Prostate gland (tissue), 2 donors: ENCODE measurements around the gene WRAP53. TPM values are rescaled to one million over a fixed set of nuclear protein-coding genes. Genes with fewer than 3 reads are reported as not detected.
"Not testable (repeated sequence)": the region's sequence is repeated elsewhere in the genome, so short reads cannot be mapped to it uniquely, and the experiment has no call there.

ENCODE experiments used
- DNase-seq: peaks from one replicate; pipeline ENCODE4 v3.0.0-alpha.2; 2019; ENCODE audit warnings: low spot score
- H3K27ac ChIP-seq, 2 donors: fragments of 200-600 bp; sonication (generic); 2 replicates each; pipeline ENCODE4 v1.5.1; 2017 to 2019
- H3K27me3 ChIP-seq: fragments of 200-600 bp; sonication (generic); replicated peaks from 2 replicates; pipeline ENCODE4 v1.5.1; 2019; ENCODE audit not compliant: insufficient read depth
- H3K36me3 ChIP-seq, 2 donors: fragments of 200-600 bp; sonication (generic); 1 replicate in 1 of 2; 2 replicates in 1 of 2; pipeline versions ENCODE4 v1.5.1 to v1.8.1; 2017 to 2019
- H3K4me1 ChIP-seq: fragments of 200-600 bp; sonication (generic); replicated peaks from 2 replicates; pipeline ENCODE4 v1.5.1; 2019
- H3K4me3 ChIP-seq, 2 donors: fragments of 200-600 bp; sonication (generic); 2 replicates each; pipeline ENCODE4 v1.5.1; 2017 to 2019
- H3K9me3 ChIP-seq: fragments of 200-600 bp; sonication (generic); 2 replicates; pipeline ENCODE4 v1.5.1; 2017
- CTCF ChIP-seq, 4 experiments: fragments of 200-600 bp in 2 of 4; fragments of 450-650 bp in 2 of 4; sonication (generic) in 2 of 4; IDR thresholded peaks; 1 replicate in 3 of 4; 2 replicates in 1 of 4; pipeline ENCODE4 v1.5.1; 2016 to 2019; ENCODE audit warnings: antibody characterized with exemption in 4 of 4, mild to moderate bottlenecking in 2 of 4, moderate library complexity in 2 of 4
- POLR2A ChIP-seq: fragments of 450-650 bp; IDR thresholded peaks from one replicate; pipeline ENCODE4 v1.6.1; 2016; ENCODE audit warnings: antibody characterized with exemption, mild to moderate bottlenecking
- POLR2AphosphoS5 ChIP-seq: sonication (generic); formaldehyde crosslinking; IDR thresholded peaks from one replicate; pipeline ENCODE4 v1.6.1; 2017; ENCODE audit warnings: antibody characterized with exemption
- WGBS: methylation state at CpG from one replicate; pipeline ENCODE4 v1.1.5; 2018; 5-methylcytosine and 5-hydroxymethylcytosine counted together
- intact Hi-C: fragments of 100-400 bp; cut with DNase I; formaldehyde crosslinking; loops from one replicate; pipeline ENCODE4 v1.14.2; 2022
- total RNA-seq, 2 donors: library from RNA; depleted of rRNA; stranded (reverse); fragments of >200 nt; gene quantifications; one replicate each; pipeline ENCODE4 v1.1.0, GENCODE V29; 2016

The WRAP53 gene
- total RNA-seq: 1 to 10 TPM; 8.6 to 9.4 TPM

GRCh38 chr17:7687908-7688807 lies at the start of gene WRAP53:
WRAP53 (plus strand) TSS chr17:7688477; CDS start chr17:7688649, 172 bp downstream.
- under 1% methylated on average over 51 of the region's 51 CpGs for WGBS
- Histone ChIP-seq H3K36me3 (no peaks in the 10 kb centered on the region), H3K4me3 (peak within 1 kb of the TSS; percentile 66 to 77), H3K27ac (peak within 1 kb of the TSS; percentile 90 to 93), H3K4me1 (peaks cover 9% of the 10 kb centered on the region), H3K27me3 (no peaks in the 10 kb centered on the region), H3K9me3 (no peaks in the 10 kb centered on the region)
- peak; percentile 99 for DNase-seq
- intact Hi-C loops: loop anchor here (5.0 to 10.0 kb wide), 4 partner anchors 61 to 336 kb away; partner anchors contain the start of genes KCTD11, POLR2A, SAT2 and SLC35G6
- TF ChIP-seq CTCF (IDR thresholded peaks at IDR 0.05): peak; percentile 90 to 100 (median 100)
- TF ChIP-seq POLR2AphosphoS5: peak; percentile 98
- peak; percentile 23 for TF ChIP-seq POLR2A

- no peak for DNase-seq
Observed at GRCh38 chr17:7640783-7641182, 47.5 kb upstream of the WRAP53 start.

GRCh38 chr17:7641635-7642034 lies 46.6 kb upstream of the WRAP53 start:
- WGBS: 45% methylated on average over 7 of the region's 7 CpGs
- H3K27ac ChIP-seq, intact Hi-C loops: not testable (repeated sequence)

More at GRCh38 chr17:7640783-7641182, 47.5 kb upstream of the WRAP53 start:
- no peak overlapping the region for H3K4me3 ChIP-seq
- H3K27ac ChIP-seq: no peak overlapping the region
- intact Hi-C loops: no loop called here
- 100% methylated on average over 11 of the region's 26 CpGs for WGBS
- H3K4me1 ChIP-seq: no peaks in the 10 kb centered on the region
- H3K27me3 ChIP-seq: no peaks in the 10 kb centered on the region
- TF ChIP-seq CTCF (IDR thresholded peaks at IDR 0.05): no peak
- no peak for TF ChIP-seq POLR2AphosphoS5
- TF ChIP-seq POLR2A: no peak
- no peaks in the 10 kb centered on the region for H3K36me3 ChIP-seq
- no peaks in the 10 kb centered on the region for H3K9me3 ChIP-seq

DNA sequence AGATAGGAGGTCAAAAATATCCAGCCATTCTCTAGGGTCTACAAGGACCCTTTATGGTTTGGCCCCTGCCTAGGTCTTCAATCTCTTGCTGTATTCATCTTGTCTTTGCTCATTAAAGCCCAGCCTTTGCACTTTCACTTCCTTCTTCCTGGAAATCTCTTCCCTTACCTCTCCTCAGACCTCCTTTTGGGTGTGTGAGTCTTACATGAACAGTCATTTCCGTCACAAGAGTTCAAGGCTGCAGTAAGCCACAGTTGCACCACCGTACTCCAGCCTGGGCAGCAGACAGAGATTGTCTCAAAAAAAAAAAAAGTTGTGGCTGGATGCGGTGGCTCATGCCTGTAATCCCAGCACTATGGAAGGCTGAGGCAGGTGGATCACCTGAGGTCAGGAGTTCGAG lies 43.5 kb upstream of the WRAP53 start:
- H3K9me3 ChIP-seq: no peaks in the 10 kb centered on the region
- H3K4me3 ChIP-seq: no peak overlapping the region
- no peaks in the 10 kb centered on the region for H3K27me3 ChIP-seq
- no peaks in the 10 kb centered on the region for H3K4me1 ChIP-seq
- TF ChIP-seq CTCF (IDR thresholded peaks at IDR 0.05) (no peak), POLR2AphosphoS5 (no peak), POLR2A (no peak)
- H3K36me3 ChIP-seq: no peaks in the 10 kb centered on the region
- WGBS: 97% methylated on average over 4 of the region's 4 CpGs
- no peak overlapping the region for H3K27ac ChIP-seq
- intact Hi-C loops: no loop called here
- no peak for DNase-seq

More at GRCh38 chr17:7641635-7642034, 46.6 kb upstream of the WRAP53 start:
- H3K27me3 ChIP-seq, H3K4me3 ChIP-seq, H3K4me1 ChIP-seq, DNase-seq, H3K36me3 ChIP-seq, H3K9me3 ChIP-seq: not testable (repeated sequence)

DNA sequence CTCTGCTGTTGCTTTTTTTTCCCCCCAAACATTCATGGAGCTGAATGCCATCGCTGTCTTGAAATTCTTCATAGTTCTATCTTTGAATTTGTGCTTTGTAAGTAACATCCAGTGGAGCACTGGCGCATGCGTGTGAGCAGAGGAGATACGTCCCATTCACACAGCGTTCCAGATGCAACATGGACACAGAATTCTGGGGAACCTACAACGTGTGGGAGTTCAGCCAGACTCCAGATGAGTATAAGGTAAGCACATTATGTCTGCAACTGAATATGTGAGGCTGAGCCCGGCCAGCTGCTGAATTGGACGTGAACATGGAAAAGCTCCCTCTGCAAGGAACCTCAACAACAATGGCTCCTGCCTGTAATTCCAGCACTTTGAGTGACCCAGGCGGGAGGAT lies 41.8 kb upstream of the WRAP53 start:
- H3K9me3 ChIP-seq: no peaks in the 10 kb centered on the region
- no peak overlapping the region for H3K27ac ChIP-seq
- no peak for DNase-seq
- no peaks in the 10 kb centered on the region for H3K36me3 ChIP-seq
- 70% methylated on average over 8 of the region's 9 CpGs for WGBS
- no peaks in the 10 kb centered on the region for H3K4me1 ChIP-seq
- H3K27me3 ChIP-seq: no peaks in the 10 kb centered on the region
- intact Hi-C loops: no loop called here
- no peak overlapping the region for H3K4me3 ChIP-seq
- TF ChIP-seq POLR2A (no peak), POLR2AphosphoS5 (no peak), CTCF (IDR thresholded peaks at IDR 0.05) (no peak)
